ENCODE results near the gene ADTRP. TPM values are rescaled to one million over a fixed set of nuclear protein-coding genes. Genes with fewer than 3 reads are reported as not detected.
A peak's percentile ranks its signal among the peaks of the same experiment; 100 is the strongest.

The ADTRP gene
- polyA plus RNA-seq, 1 donor (not counting 4 experiments of a cell fraction or from before 2014, with no cell fraction given): 16.7 TPM

DNA sequence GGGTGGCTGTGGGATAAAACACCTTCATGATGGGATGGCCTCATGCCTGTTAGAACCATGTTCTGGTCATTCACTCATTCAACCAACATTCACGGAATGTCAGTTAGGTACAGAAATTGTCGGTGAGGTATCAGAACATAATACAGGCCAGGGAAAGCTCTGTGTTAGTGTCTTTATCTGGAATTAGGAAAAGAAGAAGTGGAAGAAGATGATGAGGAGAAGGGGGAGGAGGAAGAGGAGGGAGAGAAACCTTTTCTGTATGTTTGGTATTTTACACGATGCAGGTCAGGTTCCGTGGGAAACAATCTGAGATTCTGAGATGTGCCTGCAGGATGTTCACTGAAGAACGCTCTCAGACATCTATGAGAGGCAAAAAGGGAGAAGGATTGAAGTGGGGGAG is 5.6 kb downstream of the ADTRP start:
- Histone ChIP-seq H4K20me1 (ENCODE audit: control insufficient read depth, extremely low read depth, insufficient read depth, low read length) (no peaks in the 10 kb centered on the region), H3K9ac (ENCODE audit: control insufficient read depth, extremely low read depth, insufficient read depth, low read length) (peak overlapping the region; percentile 65), H3K4me1 (ENCODE audit: control insufficient read depth, extremely low read depth, insufficient read depth, low read length) (peaks cover 47% of the 10 kb centered on the region), H3K36me3 (ENCODE audit: control insufficient read depth in 2 of 2, extremely low read depth in 1 of 2, insufficient read depth in 2 of 2, low read length in 2 of 2) (no peaks in the 10 kb centered on the region), H2AFZ (ENCODE audit: control insufficient read depth, low read length) (peak overlapping the region; percentile 43), H3K4me2 (ENCODE audit: control insufficient read depth, extremely low read depth, insufficient read depth, low read depth, low read length) (peak overlapping the region; percentile 89), H3K79me2 (ENCODE audit: control insufficient read depth, insufficient read depth, low read length) (no peaks in the 10 kb centered on the region), H3K27me3 (ENCODE audit: control insufficient read depth, extremely low read depth, insufficient read depth, low read length) (no peaks in the 10 kb centered on the region), H3K4me3 (ENCODE audit: control insufficient read depth in 2 of 3, extremely low read depth in 1 of 3, insufficient read depth in 2 of 3, low read depth in 1 of 3, low read length in 3 of 3) (peak overlapping the region in 1 of 3 experiments; percentile 11), H3K27ac (ENCODE audit: control insufficient read depth, insufficient read depth, low read length) (peak overlapping the region; percentile 100), H3K9me1 (ENCODE audit: control insufficient read depth, extremely low read depth, insufficient read depth, low read length) (no peaks in the 10 kb centered on the region), H3K9me3 (ENCODE audit: control insufficient read depth, low read depth, low read length) (no peaks in the 10 kb centered on the region)
- dilution Hi-C loops (cut with MboI; ENCODE audit: extremely low pct_ligation_motif_present, low sequenced_read_pairs): no loop called here
- no peak for TF ChIP-seq EZH2 (IDR thresholded peaks at IDR 0.05; ENCODE audit: low read length)
- no peak for TF ChIP-seq CTCF (optimal IDR thresholded peaks at IDR 0.05 in 1 of 3, IDR thresholded peaks at IDR 0.05 in 1 of 3, conservative IDR thresholded peaks at IDR 0.05 in 1 of 3; ENCODE audit: extremely low read depth in 1 of 3, insufficient read depth in 2 of 3, low read length in 3 of 3)
- FAIRE-seq (peak; percentile 67), DNase-seq (ENCODE audit: low read depth, low spot score) (no peak)

DNA sequence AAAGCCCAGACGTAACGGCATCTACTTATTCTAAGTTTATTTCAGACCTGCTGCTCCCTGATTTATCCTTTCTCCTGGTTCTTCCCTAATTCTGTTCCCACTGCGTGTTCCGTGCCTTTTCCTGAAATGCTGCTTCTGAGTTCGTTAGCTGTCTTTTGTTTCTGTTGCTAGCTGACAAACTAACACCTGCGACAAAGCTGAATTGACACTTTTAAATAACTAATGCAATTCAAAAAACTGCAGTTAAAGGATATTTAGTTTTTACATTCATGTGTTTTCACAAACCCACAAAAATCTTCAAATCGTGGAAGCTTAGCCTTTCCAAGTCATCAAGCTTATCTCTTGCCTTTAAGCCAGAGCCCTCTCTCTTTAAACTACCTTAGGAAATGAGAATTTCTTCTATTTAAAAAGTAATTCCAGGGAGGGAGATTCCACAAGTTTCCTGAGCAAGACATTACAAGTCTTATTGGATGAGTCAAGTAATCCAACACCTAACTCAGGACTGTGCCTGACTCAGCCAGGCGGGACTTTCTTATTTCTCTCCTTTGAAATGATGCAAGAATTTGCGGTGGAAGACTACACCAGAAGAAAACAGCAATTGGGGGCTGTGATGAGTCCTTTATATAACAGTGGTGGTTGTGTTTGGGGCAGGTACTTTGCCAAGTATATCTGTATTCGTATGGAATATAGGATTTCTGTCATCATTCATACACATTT is 6.3 kb downstream of the ADTRP start:
- TF ChIP-seq EZH2 (IDR thresholded peaks at IDR 0.05; ENCODE audit: low read length) (no peak), CTCF (optimal IDR thresholded peaks at IDR 0.05 in 1 of 3, IDR thresholded peaks at IDR 0.05 in 1 of 3, conservative IDR thresholded peaks at IDR 0.05 in 1 of 3; ENCODE audit: extremely low read depth in 1 of 3, insufficient read depth in 2 of 3, low read length in 3 of 3) (no peak)
- peak overlapping the region; percentile 100 for H3K27ac ChIP-seq (ENCODE audit: control insufficient read depth, insufficient read depth, low read length)
- no peaks in the 10 kb centered on the region for H3K79me2 ChIP-seq (ENCODE audit: control insufficient read depth, insufficient read depth, low read length)
- H3K27me3 ChIP-seq (ENCODE audit: control insufficient read depth, extremely low read depth, insufficient read depth, low read length): no peaks in the 10 kb centered on the region
- no peaks in the 10 kb centered on the region for H3K9me3 ChIP-seq (ENCODE audit: control insufficient read depth, low read depth, low read length)
- DNase-seq (ENCODE audit: low read depth, low spot score) (peak; percentile 80), FAIRE-seq (peak; percentile 82)
- no peaks in the 10 kb centered on the region for H3K36me3 ChIP-seq (ENCODE audit: control insufficient read depth in 2 of 2, extremely low read depth in 1 of 2, insufficient read depth in 2 of 2, low read length in 2 of 2)
- peak overlapping the region; percentile 92 for H3K9ac ChIP-seq (ENCODE audit: control insufficient read depth, extremely low read depth, insufficient read depth, low read length)
- dilution Hi-C loops (cut with MboI; ENCODE audit: extremely low pct_ligation_motif_present, low sequenced_read_pairs): no loop called here
- no peaks in the 10 kb centered on the region for H4K20me1 ChIP-seq (ENCODE audit: control insufficient read depth, extremely low read depth, insufficient read depth, low read length)
- no peaks in the 10 kb centered on the region for H3K9me1 ChIP-seq (ENCODE audit: control insufficient read depth, extremely low read depth, insufficient read depth, low read length)
- peak overlapping the region; percentile 89 for H3K4me2 ChIP-seq (ENCODE audit: control insufficient read depth, extremely low read depth, insufficient read depth, low read depth, low read length)
- peak overlapping the region in 2 of 3 experiments; percentile 22 to 43 for H3K4me3 ChIP-seq (ENCODE audit: control insufficient read depth in 2 of 3, extremely low read depth in 1 of 3, insufficient read depth in 2 of 3, low read depth in 1 of 3, low read length in 3 of 3)
- peaks cover 55% of the 10 kb centered on the region for H3K4me1 ChIP-seq (ENCODE audit: control insufficient read depth, extremely low read depth, insufficient read depth, low read length)
- no peak overlapping the region for H2AFZ ChIP-seq (ENCODE audit: control insufficient read depth, low read length)
